ENCODE results near the gene PAIP2.

GRCh38 chr5:139358064-139358463 is 16.4 kb downstream of the PAIP2 start:
- TF ChIP-seq CTCF (IDR thresholded peaks at IDR 0.05; ENCODE audit: low read length): no peak
- no peak for TF ChIP-seq EZH2 (IDR thresholded peaks at IDR 0.05; ENCODE audit: borderline replicate concordance, low read length)
